SK-N-SH (cell line): ENCODE measurements around the gene NTMT1. TPM values are rescaled to one million over a fixed set of nuclear protein-coding genes. Genes with fewer than 3 reads are reported as not detected.

Source experiments
- CTCF ChIA-PET: fragments of 300-600, 350-600 bp; formaldehyde crosslinking; extraction: SDS; loops from one replicate; lab custom pipeline; 2021; lab: Yijun Ruan, JAX
- POLR2A ChIA-PET: fragments of 350-600 bp; sonication (Branson Sonifier 250); formaldehyde crosslinking; extraction: SDS; loops from one replicate; lab custom pipeline; 2020; ENCODE audit warnings: antibody characterized with exemption, inconsistent platforms; lab: Yijun Ruan, JAX
- DNase-seq: peaks from one replicate; pipeline ENCODE4 v3.0.0; 2012
- H2AFZ ChIP-seq: fragments of 200-600 bp; sonication (generic); 2 replicates; pipeline ENCODE4 v1.8.1; 2016; ENCODE audit warnings: antibody characterized with exemption, mild to moderate bottlenecking, low read depth
- H3F3A ChIP-seq: fragments of 200-600 bp; sonication (generic); replicated peaks from 2 replicates; pipeline ENCODE3; 2016; ENCODE audit warnings: antibody characterized with exemption, mild to moderate bottlenecking; ENCODE audit not compliant: insufficient read depth
- H3K27ac ChIP-seq, 2 experiments: fragments of 200-500 bp in 1 of 2; fragments of 200-600 bp in 1 of 2; sonication (Bioruptor generic) in 1 of 2; sonication (generic), shearing (Covaris generic) in 1 of 2; 2 replicates each; pipeline versions ENCODE4 v1.5.1 to v1.6.1; 2014 to 2016; ENCODE audit warnings: low read depth in 2 of 2, inconsistent platforms in 1 of 2, low read length in 1 of 2, mild to moderate bottlenecking in 1 of 2, mixed read lengths in 1 of 2
- H3K27me3 ChIP-seq: fragments of 200-600 bp; sonication (generic), shearing (Covaris generic); 2 replicates; pipeline ENCODE4 v1.6.1; 2016; ENCODE audit warnings: mixed run types; ENCODE audit not compliant: insufficient read depth
- H3K36me3 ChIP-seq, 2 experiments: fragments of 200-500 bp in 1 of 2; fragments of 200-600 bp in 1 of 2; sonication (Bioruptor generic) in 1 of 2; sonication (generic) in 1 of 2; replicated peaks in 1 of 2; 2 replicates each; pipeline versions ENCODE3 to v1.5.1; 2014 to 2016; ENCODE audit warnings: low read length in 1 of 2, mild to moderate bottlenecking in 1 of 2; ENCODE audit not compliant: insufficient read depth in 2 of 2, control insufficient read depth in 1 of 2
- H3K4me1 ChIP-seq, 2 experiments: fragments of 200-500 bp in 1 of 2; fragments of 200-600 bp in 1 of 2; sonication (Bioruptor generic) in 1 of 2; sonication (generic), shearing (Covaris generic) in 1 of 2; 2 replicates each; pipeline versions ENCODE4 v1.5.1 to v1.6.1; 2014 to 2016; ENCODE audit warnings: low read depth in 1 of 2, low read length in 1 of 2, mixed run types in 1 of 2; ENCODE audit not compliant: insufficient read depth in 2 of 2, control insufficient read depth in 1 of 2
- H3K4me2 ChIP-seq: fragments of 200-600 bp; sonication (generic), shearing (Covaris generic); 2 replicates; pipeline ENCODE4 v1.6.1; 2017; ENCODE audit warnings: mixed run types
- H3K4me3 ChIP-seq, 2 experiments: fragments of 200-500 bp in 1 of 2; fragments of 200-600 bp in 1 of 2; sonication (Bioruptor generic) in 1 of 2; sonication (generic), shearing (Covaris generic) in 1 of 2; 2 replicates each; pipeline versions ENCODE4 v1.5.1 to v1.8.1; 2014 to 2016; ENCODE audit warnings: low read depth in 2 of 2, inconsistent platforms in 1 of 2, low read length in 1 of 2, mild to moderate bottlenecking in 1 of 2, mixed read lengths in 1 of 2, moderate library complexity in 1 of 2
- H3K79me2 ChIP-seq: fragments of 200-600 bp; sonication (generic); 2 replicates; pipeline ENCODE4 v1.8.1; 2017; ENCODE audit warnings: mild to moderate bottlenecking; ENCODE audit not compliant: insufficient read depth
- H3K9ac ChIP-seq: fragments of 200-600 bp; sonication (generic); 2 replicates; pipeline ENCODE4 v1.6.1; 2017; ENCODE audit warnings: mixed run types
- H3K9me2 ChIP-seq: fragments of 200-600 bp; sonication (generic); 2 replicates; pipeline ENCODE4 v1.6.1; 2017; ENCODE audit warnings: mixed run types
- H3K9me3 ChIP-seq: fragments of 200-600 bp; sonication (generic); 2 replicates; pipeline ENCODE4 v1.6.1; 2017; ENCODE audit warnings: mixed run types, mild to moderate bottlenecking, moderate library complexity
- H4K20me1 ChIP-seq: fragments of 200-600 bp; sonication (generic); 2 replicates; pipeline ENCODE4 v1.6.1; 2017; ENCODE audit warnings: mild to moderate bottlenecking, mixed run types; ENCODE audit not compliant: insufficient read depth
- CHD2 ChIP-seq: fragments of 150-350 bp; IDR thresholded peaks from 2 replicates; pipeline ENCODE4 v1.6.1; 2018; ENCODE audit warnings: low read length; ENCODE audit not compliant: partially characterized antibody
- EZH2phosphoT487 ChIP-seq: fragments of 200-600 bp; sonication (generic); IDR thresholded peaks from 2 replicates; pipeline ENCODE4 v1.6.1; 2017; ENCODE audit warnings: low read depth, mixed run types, mild to moderate bottlenecking, antibody characterized with exemption, moderate library complexity, borderline replicate concordance
- FOXJ3 ChIP-seq: sonication (generic); formaldehyde crosslinking; IDR thresholded peaks from 2 replicates; pipeline ENCODE4 v1.5.1; 2020; ENCODE audit warnings: mild to moderate bottlenecking, missing genetic modification reagents
- GATA2 ChIP-seq: sonication (generic); formaldehyde crosslinking; IDR thresholded peaks from 2 replicates; pipeline ENCODE4 v1.5.0; 2020; ENCODE audit warnings: mild to moderate bottlenecking, missing genetic modification reagents
- JUND ChIP-seq: IDR thresholded peaks from 2 replicates; pipeline ENCODE4 v1.4.0; 2012
- NRF1 ChIP-seq: IDR thresholded peaks from 2 replicates; pipeline ENCODE4 v1.6.1; 2012; ENCODE audit warnings: low read depth, mild to moderate bottlenecking, low read length
- POLR2AphosphoS5 ChIP-seq: IDR thresholded peaks from 2 replicates; pipeline ENCODE4 v1.6.1; 2012; ENCODE audit warnings: low read depth, low read length
- RAD21 ChIP-seq: IDR thresholded peaks from 2 replicates; pipeline ENCODE4 v1.6.1; 2012; ENCODE audit warnings: mild to moderate bottlenecking, low read length
- RCOR1 ChIP-seq: fragments of 150-350 bp; IDR thresholded peaks from 2 replicates; pipeline ENCODE4 v1.6.1; 2017; ENCODE audit warnings: antibody characterized with exemption, low read length
- RFX5 ChIP-seq: IDR thresholded peaks from 2 replicates; pipeline ENCODE4 v1.6.1; 2012; ENCODE audit warnings: mild to moderate bottlenecking, improper control_type of control experiment, low read length
- TAF1 ChIP-seq: IDR thresholded peaks from 2 replicates; pipeline ENCODE4 v1.6.1; 2012; ENCODE audit warnings: low read depth, mild to moderate bottlenecking, low read length, moderate library complexity, borderline replicate concordance
- TCF12 ChIP-seq: IDR thresholded peaks from 2 replicates; pipeline ENCODE4 v1.4.0; 2012
- TEAD4 ChIP-seq: IDR thresholded peaks from 2 replicates; pipeline ENCODE4 v1.4.0; 2012; ENCODE audit warnings: mild to moderate bottlenecking, borderline replicate concordance; ENCODE audit not compliant: insufficient read depth
- USF2 ChIP-seq: fragments of 150-350 bp; IDR thresholded peaks from 2 replicates; pipeline ENCODE4 v1.6.1; 2017; ENCODE audit warnings: antibody characterized with exemption, low read length, low read depth, borderline replicate concordance
- WGBS: methylation state at CpG from one replicate; pipeline ENCODE4 v1.1.6; 2017; ENCODE audit warnings: low lambda C conversion rate; 5-methylcytosine and 5-hydroxymethylcytosine counted together
- polyA plus RNA-seq, 3 experiments: library from polyadenylated mRNA; depleted of rRNA; stranded (reverse); fragments of >200 nt; gene quantifications; 2 replicates each; pipeline ENCODE4 v1.2.3, GENCODE V29; 2012
- TF ChIP-seq, protein P1 (sequence below): IDR thresholded peaks from 2 replicates; pipeline ENCODE4 v1.6.1; 2012; ENCODE audit warnings: mild to moderate bottlenecking, low read depth, low read length, moderate library complexity
- TF ChIP-seq, protein P2 (sequence below): IDR thresholded peaks from 2 replicates; pipeline ENCODE4 v1.4.0; 2012; ENCODE audit warnings: low read depth
- TF ChIP-seq, protein P3 (sequence below): IDR thresholded peaks from 2 replicates; pipeline ENCODE4 v1.4.0; 2012; ENCODE audit warnings: low read depth, borderline replicate concordance
- TF ChIP-seq, protein P4 (sequence below): IDR thresholded peaks from 2 replicates; pipeline ENCODE4; 2012

The NTMT1 gene
- polyA plus RNA-seq, 1 of the 3 experiments (the other 2 are of a cell fraction) = 78.3 TPM

- Histone ChIP-seq H2AFZ (no peak overlapping the region), H3K9me2 (no peaks in the 10 kb centered on the region), H3K79me2 (no peaks in the 10 kb centered on the region), H3K27ac (peak overlapping the region in 1 of 2 experiments; percentile 44; a peak in 1 of 4 replicates), H3K9ac (no peak overlapping the region), H3K4me2 (no peak overlapping the region), H3K27me3 (no peaks in the 10 kb centered on the region), H3K4me1 (peaks cover 0 to 15% of the 10 kb centered on the region in 2 experiments; a peak in 1 of 4 replicates), H3K9me3 (no peaks in the 10 kb centered on the region), H3K4me3 (peak overlapping the region in 1 of 2 experiments; percentile 51; a peak in 2 of 4 replicates), H4K20me1 (no peaks in the 10 kb centered on the region), H3K36me3 (no peaks in the 10 kb centered on the region), H3F3A (peaks cover 3% of the 10 kb centered on the region)
- ChIA-PET CTCF (interaction anchor here (0.9 to 2.2 kb wide), 4 partner anchors 9 to 124 kb away, joined by 3 to 5 read pairs (median 4); no protein-coding TSS in a partner anchor), POLR2A (interaction anchor here (0.6 kb wide), 1 partner anchor 9 kb away, joined by 3 read pairs; no protein-coding TSS in a partner anchor)
- DNase-seq = peak; percentile 70
- TF ChIP-seq EZH2phosphoT487 (no peak), JUND (no peak), RCOR1 (no peak), NRF1 (no peak), GATA2 (CRISPR knock-in tag) (no peak), TCF12 (no peak), RAD21 (no peak)
- TF ChIP-seq, protein P1, sequence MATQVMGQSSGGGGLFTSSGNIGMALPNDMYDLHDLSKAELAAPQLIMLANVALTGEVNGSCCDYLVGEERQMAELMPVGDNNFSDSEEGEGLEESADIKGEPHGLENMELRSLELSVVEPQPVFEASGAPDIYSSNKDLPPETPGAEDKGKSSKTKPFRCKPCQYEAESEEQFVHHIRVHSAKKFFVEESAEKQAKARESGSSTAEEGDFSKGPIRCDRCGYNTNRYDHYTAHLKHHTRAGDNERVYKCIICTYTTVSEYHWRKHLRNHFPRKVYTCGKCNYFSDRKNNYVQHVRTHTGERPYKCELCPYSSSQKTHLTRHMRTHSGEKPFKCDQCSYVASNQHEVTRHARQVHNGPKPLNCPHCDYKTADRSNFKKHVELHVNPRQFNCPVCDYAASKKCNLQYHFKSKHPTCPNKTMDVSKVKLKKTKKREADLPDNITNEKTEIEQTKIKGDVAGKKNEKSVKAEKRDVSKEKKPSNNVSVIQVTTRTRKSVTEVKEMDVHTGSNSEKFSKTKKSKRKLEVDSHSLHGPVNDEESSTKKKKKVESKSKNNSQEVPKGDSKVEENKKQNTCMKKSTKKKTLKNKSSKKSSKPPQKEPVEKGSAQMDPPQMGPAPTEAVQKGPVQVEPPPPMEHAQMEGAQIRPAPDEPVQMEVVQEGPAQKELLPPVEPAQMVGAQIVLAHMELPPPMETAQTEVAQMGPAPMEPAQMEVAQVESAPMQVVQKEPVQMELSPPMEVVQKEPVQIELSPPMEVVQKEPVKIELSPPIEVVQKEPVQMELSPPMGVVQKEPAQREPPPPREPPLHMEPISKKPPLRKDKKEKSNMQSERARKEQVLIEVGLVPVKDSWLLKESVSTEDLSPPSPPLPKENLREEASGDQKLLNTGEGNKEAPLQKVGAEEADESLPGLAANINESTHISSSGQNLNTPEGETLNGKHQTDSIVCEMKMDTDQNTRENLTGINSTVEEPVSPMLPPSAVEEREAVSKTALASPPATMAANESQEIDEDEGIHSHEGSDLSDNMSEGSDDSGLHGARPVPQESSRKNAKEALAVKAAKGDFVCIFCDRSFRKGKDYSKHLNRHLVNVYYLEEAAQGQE = no peak
- TF ChIP-seq, protein P2, sequence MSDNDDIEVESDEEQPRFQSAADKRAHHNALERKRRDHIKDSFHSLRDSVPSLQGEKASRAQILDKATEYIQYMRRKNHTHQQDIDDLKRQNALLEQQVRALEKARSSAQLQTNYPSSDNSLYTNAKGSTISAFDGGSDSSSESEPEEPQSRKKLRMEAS = no peak
- WGBS = 39% methylated on average over 9 of the region's 13 CpGs
Observed at GRCh38 chr9:129666575-129666974, 40.6 kb downstream of the NTMT1 start.

GRCh38 chr9:129667378-129667777, 41.4 kb downstream of the NTMT1 start:
- H3F3A ChIP-seq = peaks cover 3% of the 10 kb centered on the region
- no peak overlapping the region; a peak in 1 of 4 replicates for H3K27ac ChIP-seq
- ChIA-PET CTCF (interaction anchor here (0.6 to 2.2 kb wide), 4 partner anchors 8 to 1082 kb away, joined by 3 to 5 read pairs (median 3); no protein-coding TSS in a partner anchor), POLR2A (no interaction called here)
- no peaks in the 10 kb centered on the region for H3K27me3 ChIP-seq
- H2AFZ ChIP-seq = no peak overlapping the region
- peaks cover 0 to 15% of the 10 kb centered on the region in 2 experiments; a peak in 1 of 4 replicates for H3K4me1 ChIP-seq
- no peaks in the 10 kb centered on the region for H3K9me2 ChIP-seq
- DNase-seq = no peak
- H3K79me2 ChIP-seq = no peaks in the 10 kb centered on the region
- peak overlapping the region in 1 of 2 experiments; percentile 10; a peak in 1 of 4 replicates for H3K4me3 ChIP-seq
- no peaks in the 10 kb centered on the region for H3K36me3 ChIP-seq
- H3K9me3 ChIP-seq = no peaks in the 10 kb centered on the region
- WGBS = 81% methylated on average over 7 of the region's 11 CpGs
- no peak overlapping the region for H3K9ac ChIP-seq
- H3K4me2 ChIP-seq = no peak overlapping the region
- H4K20me1 ChIP-seq = no peaks in the 10 kb centered on the region
- TF ChIP-seq FOXJ3 (no peak), TAF1 (no peak), TCF12 (no peak), TEAD4 (no peak), RFX5 (no peak), POLR2AphosphoS5 (no peak), USF2 (no peak), CHD2 (no peak)
- TF ChIP-seq, protein P3, sequence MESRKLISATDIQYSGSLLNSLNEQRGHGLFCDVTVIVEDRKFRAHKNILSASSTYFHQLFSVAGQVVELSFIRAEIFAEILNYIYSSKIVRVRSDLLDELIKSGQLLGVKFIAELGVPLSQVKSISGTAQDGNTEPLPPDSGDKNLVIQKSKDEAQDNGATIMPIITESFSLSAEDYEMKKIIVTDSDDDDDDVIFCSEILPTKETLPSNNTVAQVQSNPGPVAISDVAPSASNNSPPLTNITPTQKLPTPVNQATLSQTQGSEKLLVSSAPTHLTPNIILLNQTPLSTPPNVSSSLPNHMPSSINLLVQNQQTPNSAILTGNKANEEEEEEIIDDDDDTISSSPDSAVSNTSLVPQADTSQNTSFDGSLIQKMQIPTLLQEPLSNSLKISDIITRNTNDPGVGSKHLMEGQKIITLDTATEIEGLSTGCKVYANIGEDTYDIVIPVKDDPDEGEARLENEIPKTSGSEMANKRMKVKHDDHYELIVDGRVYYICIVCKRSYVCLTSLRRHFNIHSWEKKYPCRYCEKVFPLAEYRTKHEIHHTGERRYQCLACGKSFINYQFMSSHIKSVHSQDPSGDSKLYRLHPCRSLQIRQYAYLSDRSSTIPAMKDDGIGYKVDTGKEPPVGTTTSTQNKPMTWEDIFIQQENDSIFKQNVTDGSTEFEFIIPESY = no peak
- TF ChIP-seq, protein P4, sequence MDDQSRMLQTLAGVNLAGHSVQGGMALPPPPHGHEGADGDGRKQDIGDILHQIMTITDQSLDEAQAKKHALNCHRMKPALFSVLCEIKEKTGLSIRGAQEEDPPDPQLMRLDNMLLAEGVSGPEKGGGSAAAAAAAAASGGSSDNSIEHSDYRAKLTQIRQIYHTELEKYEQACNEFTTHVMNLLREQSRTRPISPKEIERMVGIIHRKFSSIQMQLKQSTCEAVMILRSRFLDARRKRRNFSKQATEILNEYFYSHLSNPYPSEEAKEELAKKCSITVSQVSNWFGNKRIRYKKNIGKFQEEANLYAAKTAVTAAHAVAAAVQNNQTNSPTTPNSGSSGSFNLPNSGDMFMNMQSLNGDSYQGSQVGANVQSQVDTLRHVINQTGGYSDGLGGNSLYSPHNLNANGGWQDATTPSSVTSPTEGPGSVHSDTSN = no peak
